MM.1S (cell line): Measurements from ENCODE around the gene ZNF516.

Source experiments
- DNase-seq: peaks from one replicate; pipeline ENCODE4 v3.0.0-alpha.2; 2015
- H2AFZ ChIP-seq: fragments of 300-600 bp; sonication (generic); 2 replicates; pipeline ENCODE4 v1.6.0; 2016; ENCODE audit warnings: antibody characterized with exemption, low read length
- H3F3A ChIP-seq: fragments of 300-600 bp; sonication (generic); 2 replicates; pipeline ENCODE4 v1.6.1; 2016; ENCODE audit warnings: mild to moderate bottlenecking, antibody characterized with exemption, low read length, moderate library complexity, mixed read lengths; ENCODE audit not compliant: insufficient read depth
- H3K27ac ChIP-seq: fragments of 300-600 bp; sonication (generic); 2 replicates; pipeline ENCODE4 v1.5.1; 2016; ENCODE audit warnings: mild to moderate bottlenecking, low read length
- H3K27me3 ChIP-seq: fragments of 300-600 bp; sonication (generic); replicated peaks from 2 replicates; pipeline ENCODE4 v1.6.0; 2016; ENCODE audit warnings: low read length; ENCODE audit not compliant: insufficient read depth
- H3K36me3 ChIP-seq: fragments of 300-600 bp; sonication (generic); replicated peaks from 2 replicates; pipeline ENCODE4 v1.6.1; 2016; ENCODE audit warnings: mild to moderate bottlenecking, low read length, mixed read lengths; ENCODE audit not compliant: insufficient read depth
- H3K4me1 ChIP-seq: fragments of 300-600 bp; sonication (generic); 2 replicates; pipeline ENCODE4 v1.6.1; 2016; ENCODE audit warnings: low read length, mixed read lengths
- H3K4me2 ChIP-seq: fragments of 300-600 bp; sonication (generic); 2 replicates; pipeline ENCODE4 v1.6.0; 2016; ENCODE audit warnings: low read depth, low read length
- H3K4me3 ChIP-seq: fragments of 300-600 bp; sonication (generic); 2 replicates; pipeline ENCODE4 v1.5.1; 2016; ENCODE audit warnings: low read length, mixed read lengths
- H3K79me2 ChIP-seq: fragments of 300-600 bp; sonication (generic); 2 replicates; pipeline ENCODE4 v1.6.1; 2016; ENCODE audit warnings: mixed run types, low read length, mixed read lengths
- H3K9ac ChIP-seq: fragments of 300-600 bp; sonication (generic); 2 replicates; pipeline ENCODE4 v1.6.1; 2016; ENCODE audit warnings: low read length, mixed read lengths
- H3K9me2 ChIP-seq: fragments of 300-600 bp; sonication (generic); replicated peaks from 2 replicates; pipeline ENCODE4 v1.6.1; 2016; ENCODE audit warnings: mild to moderate bottlenecking, low read length, mixed read lengths; ENCODE audit not compliant: insufficient read depth
- H3K9me3 ChIP-seq: fragments of 300-600 bp; sonication (generic); replicated peaks from 2 replicates; pipeline ENCODE4 v1.6.1; 2016; ENCODE audit warnings: mild to moderate bottlenecking, low read length, mixed read lengths; ENCODE audit not compliant: insufficient read depth
- H4K20me1 ChIP-seq: fragments of 300-600 bp; sonication (generic); 2 replicates; pipeline ENCODE4 v1.6.1; 2016; ENCODE audit warnings: mild to moderate bottlenecking, low read length, moderate library complexity, mixed read lengths; ENCODE audit not compliant: insufficient read depth
- CTCF ChIP-seq: fragments of 300-600 bp; sonication (generic); IDR thresholded peaks from 2 replicates; pipeline ENCODE4 v1.5.1; 2016; ENCODE audit warnings: antibody characterized with exemption, low read length, mixed read lengths
- EZH2 ChIP-seq: fragments of 300-600 bp; sonication (generic); optimal IDR thresholded peaks from 2 replicates; pipeline ENCODE3; 2017; ENCODE audit warnings: low read depth, mild to moderate bottlenecking, antibody characterized with exemption, low read length, mixed read lengths
- EZH2phosphoT487 ChIP-seq: fragments of 300-600 bp; sonication (generic); IDR thresholded peaks from 2 replicates; pipeline ENCODE4 v1.6.1; 2018; ENCODE audit warnings: antibody characterized with exemption, low read length

Gene ZNF516

GRCh38 chr18:76386886-76387285 is 108.2 kb downstream of the ZNF516 start:
- no peak overlapping the region for H3K4me2 ChIP-seq
- no peaks in the 10 kb centered on the region for H3K36me3 ChIP-seq
- no peak overlapping the region for H3K27ac ChIP-seq
- H3K9ac ChIP-seq: no peak overlapping the region
- H3F3A ChIP-seq: no peaks in the 10 kb centered on the region
- no peaks in the 10 kb centered on the region for H3K4me1 ChIP-seq
- no peaks in the 10 kb centered on the region for H4K20me1 ChIP-seq
- no peaks in the 10 kb centered on the region for H3K9me3 ChIP-seq
- no peaks in the 10 kb centered on the region for H3K27me3 ChIP-seq
- DNase-seq: no peak
- TF ChIP-seq CTCF (no peak), EZH2phosphoT487 (no peak), EZH2 (no peak)
- no peaks in the 10 kb centered on the region for H3K79me2 ChIP-seq
- H3K4me3 ChIP-seq: no peak overlapping the region
- no peak overlapping the region for H2AFZ ChIP-seq
- no peaks in the 10 kb centered on the region for H3K9me2 ChIP-seq

GRCh38 chr18:76386071-76386470 is 109.0 kb downstream of the ZNF516 start:
- no peaks in the 10 kb centered on the region for H3K27me3 ChIP-seq
- TF ChIP-seq CTCF (no peak), EZH2 (no peak), EZH2phosphoT487 (no peak)
- H3K4me2 ChIP-seq: no peak overlapping the region
- H3K4me3 ChIP-seq: no peak overlapping the region
- H3K27ac ChIP-seq: no peak overlapping the region
- no peaks in the 10 kb centered on the region for H3K9me3 ChIP-seq
- no peaks in the 10 kb centered on the region for H3K79me2 ChIP-seq
- H3K4me1 ChIP-seq: no peaks in the 10 kb centered on the region
- DNase-seq: no peak
- no peaks in the 10 kb centered on the region for H3K9me2 ChIP-seq
- no peaks in the 10 kb centered on the region for H4K20me1 ChIP-seq
- H3K36me3 ChIP-seq: no peaks in the 10 kb centered on the region
- H3F3A ChIP-seq: no peaks in the 10 kb centered on the region
- no peak overlapping the region for H2AFZ ChIP-seq
- no peak overlapping the region for H3K9ac ChIP-seq

- Histone ChIP-seq H3K36me3 (no peaks in the 10 kb centered on the region), H3K4me1 (no peaks in the 10 kb centered on the region), H3K9me3 (no peaks in the 10 kb centered on the region), H3K9me2 (no peaks in the 10 kb centered on the region), H3K9ac (no peak overlapping the region), H3K4me2 (no peak overlapping the region), H2AFZ (no peak overlapping the region), H3K4me3 (no peak overlapping the region), H4K20me1 (no peaks in the 10 kb centered on the region), H3K27ac (no peak overlapping the region), H3F3A (no peaks in the 10 kb centered on the region), H3K27me3 (no peaks in the 10 kb centered on the region), H3K79me2 (no peaks in the 10 kb centered on the region)
- TF ChIP-seq EZH2phosphoT487 (no peak), EZH2 (no peak), CTCF (no peak)
- DNase-seq: no peak
Observed at GRCh38 chr18:76385681-76385975, 109.4 kb downstream of the ZNF516 start.
